GM19193 (cell line): ENCODE results near the gene DENND11.

Source experiments
- POLR2A ChIP-seq: IDR thresholded peaks from 4 replicates; pipeline ENCODE4 v1.6.1; 2011; ENCODE audit not compliant: insufficient read depth, insufficient read length; ENCODE audit errors: extremely low read depth

DENND11 gene

GRCh38 chr7:141714571-141714970, 12.6 kb upstream of the DENND11 start:
- no peak for TF ChIP-seq POLR2A

GRCh38 chr7:141713890-141714289, 11.9 kb upstream of the DENND11 start:
- TF ChIP-seq POLR2A, result no peak

GRCh38 chr7:141712603-141713255, 10.8 kb upstream of the DENND11 start:
- no peak for TF ChIP-seq POLR2A

- no peak for TF ChIP-seq POLR2A
These were observed 8.3 kb upstream of the DENND11 start for GRCh38 chr7:141710301-141710700.

- TF ChIP-seq POLR2A, result no peak
These were observed 7.8 kb upstream of the DENND11 start for GRCh38 chr7:141709749-141710148.

GRCh38 chr7:141709318-141709717, 7.4 kb upstream of the DENND11 start:
- TF ChIP-seq POLR2A, result no peak

- TF ChIP-seq POLR2A, result no peak
These were observed 6.4 kb upstream of the DENND11 start, which contains the start of gene WEE2 for GRCh38 chr7:141708351-141708750. TSS of gene WEE2 (plus strand) at chr7:141708353. CDS start at chr7:141708759, 406 bp downstream.

- no peak for TF ChIP-seq POLR2A
These were observed 4.5 kb upstream of the DENND11 start for GRCh38 chr7:141706239-141707064.

GRCh38 chr7:141704741-141705140, 2.8 kb upstream of the DENND11 start:
- no peak for TF ChIP-seq POLR2A

- TF ChIP-seq POLR2A, result no peak
These were observed 2.1 kb upstream of the DENND11 start for GRCh38 chr7:141704112-141704511.

GRCh38 chr7:141702892-141703291, 926 bp upstream of the DENND11 start:
- TF ChIP-seq POLR2A, result no peak

GRCh38 chr7:141701489-141702046, 398 bp downstream of the DENND11 start:
- TF ChIP-seq POLR2A, result peak; percentile 56

GRCh38 chr7:141700848-141701371, 1.1 kb downstream of the DENND11 start:
- no peak for TF ChIP-seq POLR2A

GRCh38 chr7:141700296-141700847, 1.6 kb downstream of the DENND11 start:
- no peak for TF ChIP-seq POLR2A

GRCh38 chr7:141699860-141700259, 2.1 kb downstream of the DENND11 start:
- TF ChIP-seq POLR2A, result no peak
